Aorta (tissue), 5 donors: Measurements from ENCODE around the gene PRSS37. TPM values are rescaled to one million over a fixed set of nuclear protein-coding genes. Genes with fewer than 3 reads are reported as not detected.

ENCODE experiments used
- ATAC-seq: fragments of 200-7000 bp; cut with Tn5 transposase; one replicate; pipeline ENCODE4 v1.9.1; 2022; ENCODE audit warnings: moderate library complexity; ENCODE audit not compliant: low FRiP score
- DNase-seq, 2 donors: peaks; one replicate each; pipeline ENCODE4 v3.0.0-alpha.2; 2020
- H3K27ac ChIP-seq, 2 donors: one replicate each; pipeline ENCODE4 v1.5.1; 2013; ENCODE audit warnings: low read length in 2 of 2, mild to moderate bottlenecking in 2 of 2, moderate library complexity in 2 of 2, control low read depth in 1 of 2, inconsistent platforms in 1 of 2, low read depth in 1 of 2
- H3K27me3 ChIP-seq, 2 donors: one replicate each; pipeline ENCODE4 v1.6.1; 2013; ENCODE audit warnings: control low read depth in 1 of 2, low read length in 1 of 2, mild to moderate bottlenecking in 1 of 2, moderate library complexity in 1 of 2; ENCODE audit not compliant: insufficient read depth in 2 of 2, control insufficient read depth in 1 of 2
- H3K36me3 ChIP-seq, 2 donors: one replicate each; pipeline ENCODE4 v1.6.1; 2013; ENCODE audit warnings: control low read depth in 1 of 2, low read length in 1 of 2, mild to moderate bottlenecking in 1 of 2; ENCODE audit not compliant: insufficient read depth in 2 of 2, control insufficient read depth in 1 of 2
- H3K4me1 ChIP-seq, 2 donors: one replicate each; pipeline ENCODE4 v1.6.1; 2013; ENCODE audit warnings: low read length in 2 of 2, control low read depth in 1 of 2, mild to moderate bottlenecking in 1 of 2, moderate library complexity in 1 of 2; ENCODE audit not compliant: insufficient read depth in 2 of 2, control insufficient read depth in 1 of 2
- H3K4me3 ChIP-seq, 2 donors: one replicate each; pipeline ENCODE4 v1.5.1; 2013; ENCODE audit warnings: low read length in 2 of 2, control low read depth in 1 of 2, mild to moderate bottlenecking in 1 of 2
- H3K9me3 ChIP-seq: one replicate; pipeline ENCODE4 v1.6.1; 2013; ENCODE audit warnings: mild to moderate bottlenecking, low read length; ENCODE audit not compliant: control insufficient read depth
- WGBS, 2 donors: extraction: QIAGEN DNeasy Blood & Tissue Kit; methylation state at CpG; one replicate each; pipeline ENCODE4 v1.1.7; 2013; 5-methylcytosine and 5-hydroxymethylcytosine counted together
- intact Hi-C, 2 donors: fragments of 100-400 bp; cut with DNase I; formaldehyde crosslinking; loops; one replicate each; pipeline versions ENCODE4 v1.14.2 to v1.15.0; 2022
- long read RNA-seq, 2 donors: library from polyadenylated mRNA; unstranded; transcript quantifications; one replicate each; pipeline ENCODE4 v2.0.0, GENCODE V29; 2020 to 2021
- polyA plus RNA-seq, 2 donors: library from polyadenylated mRNA; stranded (reverse); fragments of 200-250 nt; gene quantifications; one replicate each; pipeline ENCODE4 v1.2.3, GENCODE V29; 2013
- total RNA-seq, 2 donors: library from RNA; stranded (reverse); fragmentation: NEBNext Ultra II Directional; extraction: Animal tissue kit (Norgen Biotek cat#: 25700); gene quantifications; one replicate each; pipeline ENCODE4 v1.2.1, GENCODE V29; 2021
- donor health status: healthy with polysubstance abuse.
- donor health status: Bipolar disorder and iron deficiency.
- donor health status: DM: no; HTN: no; CAD: no.
- donor health status: DM: no; HTN: no; CAD: no.
- donor health status: DM: yes; HTN: yes; CAD: no.

Gene PRSS37
- total RNA-seq: not detected
- polyA plus RNA-seq: not detected
- long read RNA-seq, donor 1, partial matches to known transcripts: 0 of 1 reads
- long read RNA-seq, donor 1, other reads (novel, unspliced or antisense): 1 of 1 reads
- long read RNA-seq, donor 2: 0 reads

DNA sequence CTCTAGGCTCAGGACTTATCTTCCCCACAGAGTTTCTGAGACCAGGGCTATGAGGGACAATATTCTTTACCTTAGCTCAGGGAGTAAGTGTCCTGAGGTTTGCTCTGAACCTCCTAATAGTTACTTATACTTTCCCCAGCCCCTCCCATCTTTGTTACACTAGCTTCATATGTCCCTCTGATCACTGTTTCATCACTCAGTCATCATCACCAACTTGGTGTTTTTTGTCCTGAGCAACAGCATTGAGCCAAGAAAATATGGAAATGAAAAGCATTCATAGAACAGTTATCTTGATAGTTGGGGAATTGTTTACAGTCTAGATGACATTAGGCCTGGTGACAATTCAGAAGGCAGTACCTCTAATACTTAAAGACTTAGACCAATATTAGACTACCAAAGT lies at the start of gene PRSS37:
TSS of gene PRSS37 (minus strand) at position 101 of the 400 bp plus-strand sequence. CDS start 436 bp downstream, outside the sequence.
- ATAC-seq (no peak), DNase-seq (no peak)
- Histone ChIP-seq H3K36me3 (no peaks in the 10 kb centered on the region), H3K27me3 (no peaks in the 10 kb centered on the region), H3K27ac (no peak within 1 kb of the TSS), H3K9me3 (no peaks in the 10 kb centered on the region), H3K4me1 (no peaks in the 10 kb centered on the region), H3K4me3 (no peak within 1 kb of the TSS)
- intact Hi-C loops: no loop called here

DNA sequence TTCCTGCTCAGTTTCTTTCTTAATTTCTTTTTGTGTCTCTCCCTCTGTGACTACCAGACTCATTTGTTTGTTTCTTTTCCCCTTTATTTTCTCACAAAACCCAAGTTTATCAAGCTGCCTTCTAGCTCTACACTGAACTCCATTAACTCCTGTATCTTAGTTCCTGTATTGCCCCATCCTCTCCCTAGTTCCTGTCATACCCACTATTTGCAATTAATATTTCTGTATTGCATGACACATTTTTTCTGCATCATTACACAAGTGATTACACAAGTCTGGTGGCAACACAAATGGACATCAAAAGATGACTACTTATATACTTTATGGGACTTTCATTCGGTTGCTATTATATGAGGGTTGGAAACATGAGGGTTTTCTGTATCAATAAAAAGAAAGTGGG lies 48.0 kb upstream of the PRSS37 start:
- no peak for DNase-seq
- Histone ChIP-seq H3K27me3 (no peaks in the 10 kb centered on the region), H3K9me3 (peaks cover 2% of the 10 kb centered on the region), H3K27ac (no peak overlapping the region), H3K4me3 (no peak overlapping the region), H3K36me3 (no peaks in the 10 kb centered on the region), H3K4me1 (no peaks in the 10 kb centered on the region)
- 90 to 100% methylated on average over 1 of the region's 1 CpG for WGBS, 2 donors
- ATAC-seq: no peak
- intact Hi-C loops: no loop called here

DNA sequence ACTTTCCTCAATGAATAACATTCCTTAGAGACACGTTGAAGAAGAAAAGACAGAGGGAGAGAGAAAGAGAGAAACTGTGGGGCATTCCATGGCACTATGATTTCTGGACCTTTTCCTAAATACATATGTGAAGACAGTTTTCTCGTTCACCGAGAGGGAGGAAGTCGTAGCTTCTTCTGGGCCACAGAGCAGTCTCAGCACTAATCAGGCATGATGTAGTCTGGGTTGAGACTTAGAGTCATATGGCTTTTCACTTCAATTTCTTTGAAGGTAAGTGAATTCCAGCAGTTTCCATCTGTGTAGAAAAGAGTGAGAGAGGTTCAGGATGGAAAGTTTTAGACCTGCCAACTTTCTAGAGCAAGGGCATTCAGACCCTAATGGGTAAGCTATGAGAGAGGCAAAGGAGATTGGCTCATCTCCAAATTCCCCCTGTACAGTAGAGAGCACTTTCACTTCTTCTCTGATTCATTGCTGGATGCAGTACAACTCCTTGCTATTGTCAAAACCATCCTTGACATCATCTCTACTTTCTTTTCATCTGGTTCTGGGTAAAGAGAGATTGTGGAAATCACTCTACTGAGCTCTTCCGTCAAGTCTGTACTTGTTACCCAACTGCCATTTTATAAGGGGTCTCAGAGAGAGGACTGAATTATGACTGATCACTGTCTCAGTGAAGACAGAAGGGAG lies 43.4 kb upstream of the PRSS37 start:
- ATAC-seq (no peak), DNase-seq (no peak)
- Histone ChIP-seq H3K9me3 (peaks cover 4% of the 10 kb centered on the region), H3K4me3 (no peak overlapping the region), H3K27ac (no peak overlapping the region), H3K27me3 (no peaks in the 10 kb centered on the region), H3K4me1 (no peaks in the 10 kb centered on the region), H3K36me3 (no peaks in the 10 kb centered on the region)
- 69 to 73% methylated on average over 5 of the region's 5 CpGs for WGBS, 2 donors
- intact Hi-C loops: no loop called here

- DNase-seq (no peak), ATAC-seq (no peak)
- intact Hi-C loops: no loop called here
- Histone ChIP-seq H3K9me3 (peaks cover 4% of the 10 kb centered on the region), H3K36me3 (no peaks in the 10 kb centered on the region), H3K4me3 (no peak overlapping the region), H3K4me1 (no peaks in the 10 kb centered on the region), H3K27ac (no peak overlapping the region), H3K27me3 (no peaks in the 10 kb centered on the region)
- 66 to 67% methylated on average over 5 of the region's 5 CpGs for WGBS, 2 donors
These were observed 39.7 kb upstream of the PRSS37 start for GRCh38 chr7:141880960-141881359.

DNA sequence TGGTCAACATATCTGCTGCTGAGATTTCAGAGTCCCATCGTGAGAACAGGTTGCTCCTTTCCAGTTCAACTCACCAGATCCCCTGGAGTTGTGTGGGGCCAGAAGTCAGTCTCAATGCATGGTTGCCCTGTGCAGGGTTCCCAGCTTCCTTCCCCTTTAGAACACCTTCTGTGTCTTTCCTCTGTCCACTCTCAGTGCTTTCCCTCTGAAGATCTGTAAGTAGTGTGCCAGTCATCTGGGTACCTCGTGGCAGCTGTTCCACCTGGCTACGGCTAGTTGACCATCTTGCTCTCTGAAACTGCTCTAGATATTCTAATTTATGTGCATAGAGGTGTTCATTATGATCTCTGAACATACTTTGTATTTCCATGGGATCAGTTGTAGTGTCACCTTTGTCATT lies 36.1 kb upstream of the PRSS37 start:
- no peaks in the 10 kb centered on the region for H3K4me1 ChIP-seq
- H3K27ac ChIP-seq: no peak overlapping the region
- peaks cover 6% of the 10 kb centered on the region for H3K9me3 ChIP-seq
- H3K4me3 ChIP-seq: no peak overlapping the region
- WGBS, 2 donors: 86 to 91% methylated on average over 3 of the region's 3 CpGs
- no peaks in the 10 kb centered on the region for H3K36me3 ChIP-seq
- intact Hi-C loops: no loop called here
- DNase-seq (no peak), ATAC-seq (no peak)
- no peaks in the 10 kb centered on the region for H3K27me3 ChIP-seq

- H3K4me1 ChIP-seq: no peaks in the 10 kb centered on the region
- 71 to 94% methylated on average over 1 of the region's 1 CpG for WGBS, 2 donors
- no peaks in the 10 kb centered on the region for H3K36me3 ChIP-seq
- peaks cover 6% of the 10 kb centered on the region for H3K9me3 ChIP-seq
- intact Hi-C loops: no loop called here
- H3K27ac ChIP-seq: no peak overlapping the region
- H3K4me3 ChIP-seq: no peak overlapping the region
- DNase-seq (no peak), ATAC-seq (no peak)
- no peaks in the 10 kb centered on the region for H3K27me3 ChIP-seq
These were observed 35.1 kb upstream of the PRSS37 start for GRCh38 chr7:141876371-141876770.

GRCh38 chr7:141875453-141875852 lies 34.2 kb upstream of the PRSS37 start:
- ATAC-seq (no peak), DNase-seq (no peak)
- Histone ChIP-seq H3K9me3 (peaks cover 3% of the 10 kb centered on the region), H3K27me3 (no peaks in the 10 kb centered on the region), H3K36me3 (no peaks in the 10 kb centered on the region), H3K4me1 (no peaks in the 10 kb centered on the region), H3K27ac (no peak overlapping the region), H3K4me3 (no peak overlapping the region)
- WGBS, 2 donors: 86 to 93% methylated on average over 2 of the region's 2 CpGs
- intact Hi-C loops: no loop called here

- Histone ChIP-seq H3K27me3 (no peaks in the 10 kb centered on the region), H3K9me3 (peaks cover 3% of the 10 kb centered on the region), H3K4me1 (no peaks in the 10 kb centered on the region), H3K36me3 (no peaks in the 10 kb centered on the region), H3K4me3 (no peak overlapping the region), H3K27ac (no peak overlapping the region)
- WGBS, 2 donors: 71 to 74% methylated on average over 3 of the region's 3 CpGs
- DNase-seq: no peak
- intact Hi-C loops: no loop called here
- no peak for ATAC-seq
These were observed 33.5 kb upstream of the PRSS37 start for GRCh38 chr7:141874787-141875186.

DNA sequence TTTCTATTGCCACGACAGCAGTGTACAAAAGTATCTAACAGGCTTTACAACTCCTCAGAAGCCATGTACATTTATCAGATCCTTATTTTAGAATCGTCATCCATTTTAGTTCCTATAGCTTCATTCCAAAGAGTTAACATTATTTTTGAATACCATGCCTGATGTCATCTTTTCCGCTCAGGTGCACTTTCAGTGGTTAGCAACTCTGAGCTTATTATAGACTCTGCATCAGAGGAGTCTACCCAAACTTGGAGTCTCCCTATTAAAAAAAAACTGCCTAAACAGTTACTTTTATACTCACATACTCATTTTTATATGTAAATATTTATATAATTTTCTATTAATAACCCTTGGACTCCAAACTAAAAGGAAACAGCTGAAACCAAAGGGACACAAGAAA lies 31.6 kb upstream of the PRSS37 start:
- no peak for ATAC-seq

More for the DNA sequence above, 31.6 kb upstream of the PRSS37 start:
- no peaks in the 10 kb centered on the region for H3K27me3 ChIP-seq
- 85 to 91% methylated on average over 3 of the region's 3 CpGs for WGBS, 2 donors
- H3K9me3 ChIP-seq: peaks cover 3% of the 10 kb centered on the region
- H3K4me3 ChIP-seq: no peak overlapping the region
- H3K27ac ChIP-seq: no peak overlapping the region
- intact Hi-C loops: no loop called here
- H3K36me3 ChIP-seq: no peaks in the 10 kb centered on the region
- no peak for DNase-seq
- no peaks in the 10 kb centered on the region for H3K4me1 ChIP-seq
